ENCODE measurements around the gene ENTPD8. TPM values are rescaled to one million over a fixed set of nuclear protein-coding genes. Genes with fewer than 3 reads are reported as not detected.

Gene ENTPD8, protein sequence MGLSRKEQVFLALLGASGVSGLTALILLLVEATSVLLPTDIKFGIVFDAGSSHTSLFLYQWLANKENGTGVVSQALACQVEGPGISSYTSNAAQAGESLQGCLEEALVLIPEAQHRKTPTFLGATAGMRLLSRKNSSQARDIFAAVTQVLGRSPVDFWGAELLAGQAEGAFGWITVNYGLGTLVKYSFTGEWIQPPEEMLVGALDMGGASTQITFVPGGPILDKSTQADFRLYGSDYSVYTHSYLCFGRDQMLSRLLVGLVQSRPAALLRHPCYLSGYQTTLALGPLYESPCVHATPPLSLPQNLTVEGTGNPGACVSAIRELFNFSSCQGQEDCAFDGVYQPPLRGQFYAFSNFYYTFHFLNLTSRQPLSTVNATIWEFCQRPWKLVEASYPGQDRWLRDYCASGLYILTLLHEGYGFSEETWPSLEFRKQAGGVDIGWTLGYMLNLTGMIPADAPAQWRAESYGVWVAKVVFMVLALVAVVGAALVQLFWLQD
- not detected for total RNA-seq

GRCh38 chr9:137441289-137441934 lies at the start of gene ENTPD8:
ENTPD8 (minus strand) TSS chr9:137441357; CDS start chr9:137438285, 3,072 bp downstream.
- DNase-seq, result no peak
- Mint-ChIP-seq H3K4me1 (ENCODE audit: low read depth) (peaks cover 18% of the 10 kb centered on the region), H3K9me3 (no peaks in the 10 kb centered on the region), H3K4me3 (peak within 1 kb of the TSS; percentile 63 to 75), H3K36me3 (ENCODE audit: insufficient read depth in 2 of 2) (peaks cover 0 to 2% of the 10 kb centered on the region in 2 donors), H3K27me3 (ENCODE audit: low read depth) (peaks cover 14% of the 10 kb centered on the region), H3K27ac (no peak within 1 kb of the TSS)
- ATAC-seq (replicated peaks in 1 of 2), result peak; percentile 36 to 41

- H3K9me3 Mint-ChIP-seq, result no peaks in the 10 kb centered on the region
Measured at GRCh38 chr9:137490532-137491186, 49.5 kb upstream of the ENTPD8 start.

GRCh38 chr9:137488906-137489305 lies 47.7 kb upstream of the ENTPD8 start:
- Mint-ChIP-seq H3K4me1 (ENCODE audit: low read depth) (no peaks in the 10 kb centered on the region), H3K27me3 (ENCODE audit: low read depth) (no peaks in the 10 kb centered on the region), H3K27ac (no peak overlapping the region), H3K36me3 (ENCODE audit: insufficient read depth in 2 of 2) (no peaks in the 10 kb centered on the region), H3K4me3 (no peak overlapping the region), H3K9me3 (no peaks in the 10 kb centered on the region)
- ATAC-seq (replicated peaks in 1 of 2), result no peak
- no peak for DNase-seq

More at GRCh38 chr9:137490532-137491186, 49.5 kb upstream of the ENTPD8 start:
- Mint-ChIP-seq H3K27ac (no peak overlapping the region), H3K4me3 (peak overlapping the region in 1 of 2 donors; percentile 7), H3K27me3 (ENCODE audit: low read depth) (no peaks in the 10 kb centered on the region), H3K4me1 (ENCODE audit: low read depth) (no peaks in the 10 kb centered on the region), H3K36me3 (ENCODE audit: insufficient read depth in 2 of 2) (no peaks in the 10 kb centered on the region)
- ATAC-seq (replicated peaks in 1 of 2), result no peak
- no peak for DNase-seq

DNA sequence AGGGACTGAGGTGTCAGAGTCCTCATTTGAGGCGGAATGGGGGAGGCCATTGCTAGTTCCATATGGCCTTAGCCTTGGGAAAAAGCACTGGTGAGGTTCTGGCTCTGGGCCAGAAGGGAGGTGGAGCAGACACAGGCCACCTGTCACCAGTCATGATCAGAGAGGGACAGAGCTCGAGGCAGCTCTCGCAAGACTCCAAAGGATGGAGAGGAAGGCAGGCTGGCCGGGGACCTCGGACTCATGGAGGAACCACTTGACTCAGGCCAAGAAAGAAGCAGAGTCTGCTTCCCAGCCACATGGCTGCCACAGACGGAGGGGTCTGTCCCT lies 47.1 kb upstream of the ENTPD8 start:
- Mint-ChIP-seq H3K27ac (no peak overlapping the region), H3K36me3 (ENCODE audit: insufficient read depth in 2 of 2) (no peaks in the 10 kb centered on the region), H3K4me1 (ENCODE audit: low read depth) (no peaks in the 10 kb centered on the region), H3K9me3 (no peaks in the 10 kb centered on the region), H3K4me3 (no peak overlapping the region), H3K27me3 (ENCODE audit: low read depth) (no peaks in the 10 kb centered on the region)
- ATAC-seq (replicated peaks in 1 of 2), result no peak
- DNase-seq, result no peak

GRCh38 chr9:137487454-137488326 lies 46.5 kb upstream of the ENTPD8 start:
- no peaks in the 10 kb centered on the region for H3K36me3 Mint-ChIP-seq (ENCODE audit: insufficient read depth in 2 of 2)
- no peak overlapping the region for H3K27ac Mint-ChIP-seq
- no peaks in the 10 kb centered on the region for H3K27me3 Mint-ChIP-seq (ENCODE audit: low read depth)
- DNase-seq, result no peak
- H3K4me3 Mint-ChIP-seq, result no peak overlapping the region
- no peaks in the 10 kb centered on the region for H3K4me1 Mint-ChIP-seq (ENCODE audit: low read depth)
- no peak for ATAC-seq (replicated peaks in 1 of 2)
- no peaks in the 10 kb centered on the region for H3K9me3 Mint-ChIP-seq

DNA sequence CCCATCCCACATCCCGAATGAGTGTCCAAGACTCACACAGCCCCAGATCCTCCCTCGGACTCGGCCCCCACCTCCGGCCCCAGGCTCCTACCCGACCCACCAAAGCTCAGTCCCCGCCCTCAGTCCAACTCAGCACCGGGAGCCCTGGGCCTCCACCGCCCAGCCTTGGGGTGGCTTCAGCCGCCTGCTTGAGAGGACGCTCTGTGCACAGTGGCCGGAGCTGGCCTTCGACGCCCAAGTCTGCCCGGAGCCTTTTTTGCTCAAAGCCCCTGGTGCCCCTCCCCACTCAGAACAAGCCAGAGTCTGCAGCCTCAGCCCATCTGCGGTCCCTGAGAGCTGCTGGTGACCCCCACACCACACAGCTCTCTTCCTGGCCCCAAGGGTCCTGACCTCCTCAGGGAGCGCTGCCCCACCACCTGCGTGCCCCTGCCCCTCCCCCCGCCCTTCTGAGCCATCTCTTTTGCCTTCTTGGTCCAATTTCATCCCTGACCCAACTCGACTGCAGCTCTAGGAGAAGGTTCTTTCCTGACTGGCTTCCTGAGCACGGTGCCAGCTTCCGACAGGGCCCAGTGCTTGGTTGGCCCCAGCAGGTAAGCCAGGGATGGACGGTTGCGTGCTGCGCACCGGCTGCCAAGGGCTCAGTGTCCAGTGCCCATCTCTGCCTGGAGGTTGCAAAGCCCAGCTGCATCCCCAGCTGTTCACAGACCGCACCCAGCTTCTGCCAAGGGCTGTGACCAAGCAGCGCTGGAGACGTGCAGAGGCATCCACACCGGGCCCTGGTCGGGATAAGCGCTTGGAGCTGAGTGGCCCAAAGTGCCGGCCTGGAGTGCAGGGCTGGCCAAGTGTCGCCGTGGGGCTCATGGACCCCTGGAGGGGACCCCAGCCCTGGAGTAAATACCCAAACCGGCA lies 45.6 kb upstream of the ENTPD8 start:
- Mint-ChIP-seq H3K36me3 (ENCODE audit: insufficient read depth in 2 of 2) (no peaks in the 10 kb centered on the region), H3K27ac (no peak overlapping the region), H3K9me3 (no peaks in the 10 kb centered on the region), H3K27me3 (ENCODE audit: low read depth) (no peaks in the 10 kb centered on the region), H3K4me3 (no peak overlapping the region), H3K4me1 (ENCODE audit: low read depth) (peaks cover 5% of the 10 kb centered on the region)
- ATAC-seq (replicated peaks in 1 of 2) (no peak), DNase-seq (no peak)

DNA sequence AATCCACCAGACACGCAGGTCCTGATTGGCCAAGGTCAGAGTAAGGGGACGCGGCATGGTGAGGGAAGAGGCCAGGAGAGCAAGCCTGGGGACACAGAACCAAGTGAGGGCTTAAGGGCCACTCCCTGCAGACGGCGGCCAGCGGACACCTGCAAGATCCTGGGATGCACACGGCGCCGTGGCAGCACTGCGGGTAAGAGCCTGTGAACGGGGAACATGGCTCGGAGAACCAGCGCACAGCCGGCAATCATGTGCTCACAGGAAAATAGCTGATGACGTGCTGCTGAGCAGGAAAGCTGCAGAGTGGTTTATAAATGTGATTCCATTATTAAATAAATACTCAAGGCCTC lies 45.0 kb upstream of the ENTPD8 start:
- H3K36me3 Mint-ChIP-seq (ENCODE audit: insufficient read depth in 2 of 2), result no peaks in the 10 kb centered on the region
- ATAC-seq (replicated peaks in 1 of 2) (no peak), DNase-seq (no peak)
- H3K27ac Mint-ChIP-seq, result no peak overlapping the region
- no peak overlapping the region for H3K4me3 Mint-ChIP-seq
- peaks cover 5% of the 10 kb centered on the region for H3K4me1 Mint-ChIP-seq (ENCODE audit: low read depth)
- no peaks in the 10 kb centered on the region for H3K27me3 Mint-ChIP-seq (ENCODE audit: low read depth)
- no peaks in the 10 kb centered on the region for H3K9me3 Mint-ChIP-seq

GRCh38 chr9:137485343-137486140 lies 44.4 kb upstream of the ENTPD8 start:
- Mint-ChIP-seq H3K9me3 (no peaks in the 10 kb centered on the region), H3K27ac (no peak overlapping the region), H3K4me1 (ENCODE audit: low read depth) (peaks cover 5% of the 10 kb centered on the region), H3K4me3 (no peak overlapping the region), H3K36me3 (ENCODE audit: insufficient read depth in 2 of 2) (no peaks in the 10 kb centered on the region), H3K27me3 (ENCODE audit: low read depth) (no peaks in the 10 kb centered on the region)
- DNase-seq (no peak), ATAC-seq (replicated peaks in 1 of 2) (no peak)

- Mint-ChIP-seq H3K4me3 (no peak overlapping the region), H3K27ac (no peak overlapping the region), H3K27me3 (ENCODE audit: low read depth) (no peaks in the 10 kb centered on the region), H3K9me3 (no peaks in the 10 kb centered on the region), H3K4me1 (ENCODE audit: low read depth) (peaks cover 5% of the 10 kb centered on the region), H3K36me3 (ENCODE audit: insufficient read depth in 2 of 2) (no peaks in the 10 kb centered on the region)
- no peak for ATAC-seq (replicated peaks in 1 of 2)
- no peak for DNase-seq
Measured at GRCh38 chr9:137484551-137485315, 43.6 kb upstream of the ENTPD8 start.

- Mint-ChIP-seq H3K9me3 (no peaks in the 10 kb centered on the region), H3K4me3 (no peak overlapping the region), H3K27me3 (ENCODE audit: low read depth) (no peaks in the 10 kb centered on the region), H3K4me1 (ENCODE audit: low read depth) (peaks cover 5% of the 10 kb centered on the region), H3K36me3 (ENCODE audit: insufficient read depth in 2 of 2) (no peaks in the 10 kb centered on the region), H3K27ac (no peak overlapping the region)
- no peak for DNase-seq
- ATAC-seq (replicated peaks in 1 of 2), result no peak
Measured at GRCh38 chr9:137482094-137482781, 41.1 kb upstream of the ENTPD8 start.
